MM.1S (cell line): ENCODE data around the gene C6orf141.

ENCODE experiments used
- DNase-seq: peaks from one replicate; pipeline ENCODE4 v3.0.0-alpha.2; 2015
- H2AFZ ChIP-seq: fragments of 300-600 bp; sonication (generic); 2 replicates; pipeline ENCODE4 v1.6.0; 2016; ENCODE audit warnings: antibody characterized with exemption, low read length
- H3F3A ChIP-seq: fragments of 300-600 bp; sonication (generic); 2 replicates; pipeline ENCODE4 v1.6.1; 2016; ENCODE audit warnings: mild to moderate bottlenecking, antibody characterized with exemption, low read length, moderate library complexity, mixed read lengths; ENCODE audit not compliant: insufficient read depth
- H3K27ac ChIP-seq: fragments of 300-600 bp; sonication (generic); 2 replicates; pipeline ENCODE4 v1.5.1; 2016; ENCODE audit warnings: mild to moderate bottlenecking, low read length
- H3K27me3 ChIP-seq: fragments of 300-600 bp; sonication (generic); replicated peaks from 2 replicates; pipeline ENCODE4 v1.6.0; 2016; ENCODE audit warnings: low read length; ENCODE audit not compliant: insufficient read depth
- H3K36me3 ChIP-seq: fragments of 300-600 bp; sonication (generic); replicated peaks from 2 replicates; pipeline ENCODE4 v1.6.1; 2016; ENCODE audit warnings: mild to moderate bottlenecking, low read length, mixed read lengths; ENCODE audit not compliant: insufficient read depth
- H3K4me1 ChIP-seq: fragments of 300-600 bp; sonication (generic); 2 replicates; pipeline ENCODE4 v1.6.1; 2016; ENCODE audit warnings: low read length, mixed read lengths
- H3K4me2 ChIP-seq: fragments of 300-600 bp; sonication (generic); 2 replicates; pipeline ENCODE4 v1.6.0; 2016; ENCODE audit warnings: low read depth, low read length
- H3K4me3 ChIP-seq: fragments of 300-600 bp; sonication (generic); 2 replicates; pipeline ENCODE4 v1.5.1; 2016; ENCODE audit warnings: low read length, mixed read lengths
- H3K79me2 ChIP-seq: fragments of 300-600 bp; sonication (generic); 2 replicates; pipeline ENCODE4 v1.6.1; 2016; ENCODE audit warnings: mixed run types, low read length, mixed read lengths
- H3K9ac ChIP-seq: fragments of 300-600 bp; sonication (generic); 2 replicates; pipeline ENCODE4 v1.6.1; 2016; ENCODE audit warnings: low read length, mixed read lengths
- H3K9me2 ChIP-seq: fragments of 300-600 bp; sonication (generic); replicated peaks from 2 replicates; pipeline ENCODE4 v1.6.1; 2016; ENCODE audit warnings: mild to moderate bottlenecking, low read length, mixed read lengths; ENCODE audit not compliant: insufficient read depth
- H3K9me3 ChIP-seq: fragments of 300-600 bp; sonication (generic); replicated peaks from 2 replicates; pipeline ENCODE4 v1.6.1; 2016; ENCODE audit warnings: mild to moderate bottlenecking, low read length, mixed read lengths; ENCODE audit not compliant: insufficient read depth
- H4K20me1 ChIP-seq: fragments of 300-600 bp; sonication (generic); 2 replicates; pipeline ENCODE4 v1.6.1; 2016; ENCODE audit warnings: mild to moderate bottlenecking, low read length, moderate library complexity, mixed read lengths; ENCODE audit not compliant: insufficient read depth
- CTCF ChIP-seq: fragments of 300-600 bp; sonication (generic); IDR thresholded peaks from 2 replicates; pipeline ENCODE4 v1.5.1; 2016; ENCODE audit warnings: antibody characterized with exemption, low read length, mixed read lengths
- EZH2 ChIP-seq: fragments of 300-600 bp; sonication (generic); optimal IDR thresholded peaks from 2 replicates; pipeline ENCODE3; 2017; ENCODE audit warnings: low read depth, mild to moderate bottlenecking, antibody characterized with exemption, low read length, mixed read lengths
- EZH2phosphoT487 ChIP-seq: fragments of 300-600 bp; sonication (generic); IDR thresholded peaks from 2 replicates; pipeline ENCODE4 v1.6.1; 2018; ENCODE audit warnings: antibody characterized with exemption, low read length

Gene C6orf141

GRCh38 chr6:49548613-49549304, 1.7 kb upstream of the C6orf141 start:
- 0 out of 2 replicates have a peak, but pooled peaks cover 6% of the 10 kb centered on the region for H3F3A ChIP-seq
- H3K9ac ChIP-seq: no peak overlapping the region
- DNase-seq: no peak
- no peaks in the 10 kb centered on the region for H3K36me3 ChIP-seq
- no peak overlapping the region for H3K4me2 ChIP-seq
- no peak overlapping the region for H3K4me3 ChIP-seq
- no peaks in the 10 kb centered on the region for H3K9me3 ChIP-seq
- no peaks in the 10 kb centered on the region for H4K20me1 ChIP-seq
- TF ChIP-seq CTCF (no peak), EZH2 (no peak), EZH2phosphoT487 (no peak)
- no peak overlapping the region for H2AFZ ChIP-seq
- no peaks in the 10 kb centered on the region for H3K4me1 ChIP-seq
- H3K27ac ChIP-seq: no peak overlapping the region
- no peaks in the 10 kb centered on the region for H3K27me3 ChIP-seq
- no peaks in the 10 kb centered on the region for H3K9me2 ChIP-seq
- H3K79me2 ChIP-seq: no peaks in the 10 kb centered on the region

GRCh38 chr6:49549691-49550491, 577 bp upstream of the C6orf141 start:
- no peaks in the 10 kb centered on the region for H3K9me3 ChIP-seq
- no peak for TF ChIP-seq EZH2phosphoT487
- no peak for TF ChIP-seq CTCF
- TF ChIP-seq EZH2: no peak
- no peaks in the 10 kb centered on the region for H3K27me3 ChIP-seq
- H2AFZ ChIP-seq: peak overlapping the region; percentile 96; the same call in 1 of the 2 replicates
- H3K9me2 ChIP-seq: no peaks in the 10 kb centered on the region
- no peak overlapping the region for H3K27ac ChIP-seq
- no peak overlapping the region for H3K9ac ChIP-seq
- DNase-seq: no peak
- H4K20me1 ChIP-seq: no peaks in the 10 kb centered on the region
- H3K79me2 ChIP-seq: no peaks in the 10 kb centered on the region
- no peaks in the 10 kb centered on the region for H3K4me1 ChIP-seq
- peak overlapping the region; percentile 100 for H3K4me2 ChIP-seq
- H3K4me3 ChIP-seq: peak overlapping the region; percentile 82
- 0 out of 2 replicates have a peak, but pooled peaks cover 6% of the 10 kb centered on the region for H3F3A ChIP-seq
- no peaks in the 10 kb centered on the region for H3K36me3 ChIP-seq

GRCh38 chr6:49551078-49551865, 804 bp downstream of the C6orf141 start:
- Histone ChIP-seq H3K4me1 (no peaks in the 10 kb centered on the region), H3K79me2 (no peaks in the 10 kb centered on the region), H4K20me1 (no peaks in the 10 kb centered on the region), H3K4me3 (peak overlapping the region; percentile 82), H3K27me3 (no peaks in the 10 kb centered on the region), H3F3A (0 out of 2 replicates have a peak, but pooled peaks cover 6% of the 10 kb centered on the region), H3K9ac (peak overlapping the region; percentile 21; the same call in 1 of the 2 replicates), H3K4me2 (peak overlapping the region; percentile 100), H3K36me3 (no peaks in the 10 kb centered on the region), H3K9me2 (no peaks in the 10 kb centered on the region), H2AFZ (peak overlapping the region; percentile 96), H3K9me3 (no peaks in the 10 kb centered on the region), H3K27ac (no peak overlapping the region)
- TF ChIP-seq EZH2phosphoT487 (no peak), EZH2 (no peak), CTCF (no peak)
- no peak for DNase-seq
